Transverse colon (tissue), 4 donors: ENCODE results near the gene CDC20. TPM values are rescaled to one million over a fixed set of nuclear protein-coding genes. Genes with fewer than 3 reads are reported as not detected.

Source experiments
- DNase-seq: peaks from one replicate; pipeline ENCODE4 v3.0.0-alpha.2; 2019
- H3K27ac ChIP-seq, 4 donors: fragments of 200-600 bp; sonication (generic); 2 replicates each; pipeline ENCODE4 v1.5.1; 2016 to 2018; ENCODE audit warnings: inconsistent platforms in 4 of 4
- H3K27me3 ChIP-seq: fragments of 200-600 bp; sonication (generic); 2 replicates; pipeline ENCODE4 v1.5.1; 2017; ENCODE audit warnings: inconsistent platforms
- H3K36me3 ChIP-seq, 4 donors: fragments of 200-600 bp; sonication (generic); 2 replicates each; pipeline ENCODE4 v1.5.1; 2017 to 2019; ENCODE audit warnings: inconsistent platforms in 4 of 4
- H3K4me1 ChIP-seq, 4 donors: fragments of 200-600 bp; sonication (generic); 2 replicates each; pipeline ENCODE4 v1.5.1; 2017 to 2020; ENCODE audit warnings: inconsistent platforms in 4 of 4
- H3K4me3 ChIP-seq, 4 donors: fragments of 200-600 bp; sonication (generic); 1 replicate in 1 of 4; 2 replicates in 3 of 4; pipeline versions ENCODE4 v1.5.1 to v1.6.1; 2017 to 2019; ENCODE audit warnings: inconsistent platforms in 4 of 4
- H3K9me3 ChIP-seq, 2 donors: fragments of 200-600 bp; sonication (generic); 2 replicates each; pipeline ENCODE4 v1.5.1; 2017 to 2019; ENCODE audit warnings: inconsistent platforms in 2 of 2
- EP300 ChIP-seq: sonication (generic); formaldehyde crosslinking; IDR thresholded peaks from one replicate; pipeline ENCODE4 v1.6.1; 2017; ENCODE audit warnings: antibody characterized with exemption, low read depth
- POLR2A ChIP-seq: fragments of 450-650 bp; IDR thresholded peaks from one replicate; pipeline ENCODE4 v1.6.1; 2016; ENCODE audit warnings: antibody characterized with exemption, mild to moderate bottlenecking, moderate library complexity
- POLR2AphosphoS5 ChIP-seq, 3 donors: sonication (generic); formaldehyde crosslinking; IDR thresholded peaks; one replicate each; pipeline ENCODE4 v1.6.1; 2016; ENCODE audit warnings: antibody characterized with exemption in 3 of 3
- WGBS, 2 donors: methylation state at CpG; one replicate each; pipeline ENCODE4 v1.1.5; 2018; ENCODE audit warnings: low coverage in 1 of 2; 5-methylcytosine and 5-hydroxymethylcytosine counted together
- in situ Hi-C, 4 donors: fragments of 200-750 bp; cut with MboI; loops; one replicate each; pipeline versions ENCODE4 v1.15.0 to v1.15.1; 2017; ENCODE audit warnings: low sequenced_read_pairs in 3 of 4, low pct_ligation_motif_present in 1 of 4, low pct_unique_long_range_greater_than_20kb in 1 of 4
- intact Hi-C: fragments of 100-400 bp; cut with DNase I; formaldehyde crosslinking; loops from one replicate; pipeline ENCODE4 v1.15.1; 2023; ENCODE audit warnings: low total_unique reads
- total RNA-seq, 4 donors: library from RNA; depleted of rRNA; stranded (reverse); fragments of >200 nt; gene quantifications; one replicate each; pipeline ENCODE4 v1.1.0, GENCODE V29; 2016
- TF ChIP-seq, protein P1 (sequence below), 5 experiments: fragments of 200-600 bp in 3 of 5; fragments of 450-650 bp in 2 of 5; sonication (generic) in 3 of 5; IDR thresholded peaks; 1 replicate in 2 of 5; 2 replicates in 3 of 5; pipeline ENCODE4 v1.5.1; 2016 to 2017; ENCODE audit warnings: antibody characterized with exemption in 5 of 5, inconsistent platforms in 3 of 5, mild to moderate bottlenecking in 2 of 5, moderate library complexity in 1 of 5

Gene CDC20
- total RNA-seq, 4 donors from 2014 or later = 2.9 to 38.4 (median 4.5) TPM; not detected in 1

DNA sequence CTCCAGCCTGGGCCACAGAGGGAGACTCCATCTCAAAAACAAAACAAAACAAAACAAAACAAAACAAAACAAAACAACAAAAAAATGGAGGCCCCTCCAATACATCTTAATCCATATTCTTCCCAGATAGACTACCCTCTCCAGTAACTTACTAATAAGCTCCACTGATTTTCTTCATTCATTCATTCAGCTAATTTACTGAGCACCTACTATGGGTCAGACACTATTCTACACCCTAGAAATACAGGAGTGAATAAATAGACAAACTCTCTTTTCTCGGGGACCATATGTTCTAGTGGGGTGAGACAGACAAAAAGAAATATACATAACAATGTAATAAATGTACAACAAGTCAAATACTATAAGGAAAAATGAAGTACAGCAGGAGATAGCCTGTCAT is 7.8 kb upstream of the CDC20 start:
- Histone ChIP-seq H3K9me3 (no peaks in the 10 kb centered on the region), H3K4me1 (peaks cover 7 to 18% (median 14%) of the 10 kb centered on the region in 4 donors), H3K27me3 (no peaks in the 10 kb centered on the region), H3K36me3 (no peaks in the 10 kb centered on the region), H3K27ac (no peak overlapping the region), H3K4me3 (no peak overlapping the region)
- intact Hi-C loops = no loop called here
- no peak for DNase-seq
- in situ Hi-C loops = no loop called here
- TF ChIP-seq EP300 (no peak), POLR2A (no peak)
- 60 to 93% methylated on average over 1 of the region's 1 CpG for WGBS, 2 donors

DNA sequence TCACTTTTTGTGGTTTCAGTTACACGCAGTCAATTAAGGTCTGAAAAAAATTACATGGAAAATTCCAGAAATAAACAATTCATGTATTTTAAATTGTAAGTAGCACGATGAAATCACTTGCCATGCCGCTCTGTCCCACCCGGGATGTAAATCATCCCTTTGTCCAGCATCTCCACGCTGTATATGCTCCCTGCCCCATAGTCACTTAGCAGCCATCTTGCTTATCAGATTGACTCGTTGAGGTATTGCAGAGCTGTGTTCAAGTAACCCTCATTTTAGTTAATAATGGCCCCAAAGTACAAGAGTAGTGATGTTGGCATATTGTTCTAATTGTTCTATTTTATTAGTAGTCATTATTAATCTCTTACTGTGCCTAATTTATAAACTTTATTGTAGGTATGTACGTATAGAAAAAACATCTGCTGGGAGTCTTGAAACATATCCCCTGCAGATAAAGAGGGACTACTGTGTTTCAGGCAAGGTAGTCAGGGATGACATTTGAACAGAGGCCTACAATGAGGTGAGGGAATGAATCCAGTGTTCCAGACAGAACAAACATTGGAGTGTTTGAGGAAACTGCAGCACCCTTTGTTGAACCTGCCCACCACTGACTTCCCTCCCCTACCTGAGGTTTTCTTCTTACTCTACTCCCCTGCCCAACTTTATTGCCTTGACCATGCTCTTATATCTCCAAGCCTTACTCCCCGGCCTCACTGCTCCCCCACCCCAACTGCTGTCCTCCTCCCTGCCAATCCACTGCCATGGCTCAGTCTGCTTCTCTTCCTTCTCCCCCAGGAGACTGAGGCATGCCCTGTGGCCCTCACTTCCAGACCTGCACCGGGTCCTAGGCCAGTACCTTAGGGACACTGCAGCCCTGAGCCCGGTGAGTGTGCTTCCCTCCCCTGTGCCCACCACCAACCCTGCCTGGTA is 7.1 kb upstream of the CDC20 start:
- H3K4me3 ChIP-seq = no peak overlapping the region
- WGBS, 2 donors = 68 to 82% methylated on average over 3 to 10 of the region's 10 CpGs
- intact Hi-C loops (no loop called here), in situ Hi-C loops (no loop called here)
- H3K27ac ChIP-seq = no peak overlapping the region
- no peaks in the 10 kb centered on the region for H3K9me3 ChIP-seq
- peaks cover 7 to 18% (median 14%) of the 10 kb centered on the region in 4 donors for H3K4me1 ChIP-seq
- no peaks in the 10 kb centered on the region for H3K27me3 ChIP-seq
- H3K36me3 ChIP-seq = no peaks in the 10 kb centered on the region
- DNase-seq = no peak
- TF ChIP-seq POLR2AphosphoS5 (IDR thresholded peaks at IDR 0.05) (no peak), EP300 (no peak), POLR2A (no peak)
- TF ChIP-seq, protein P1, sequence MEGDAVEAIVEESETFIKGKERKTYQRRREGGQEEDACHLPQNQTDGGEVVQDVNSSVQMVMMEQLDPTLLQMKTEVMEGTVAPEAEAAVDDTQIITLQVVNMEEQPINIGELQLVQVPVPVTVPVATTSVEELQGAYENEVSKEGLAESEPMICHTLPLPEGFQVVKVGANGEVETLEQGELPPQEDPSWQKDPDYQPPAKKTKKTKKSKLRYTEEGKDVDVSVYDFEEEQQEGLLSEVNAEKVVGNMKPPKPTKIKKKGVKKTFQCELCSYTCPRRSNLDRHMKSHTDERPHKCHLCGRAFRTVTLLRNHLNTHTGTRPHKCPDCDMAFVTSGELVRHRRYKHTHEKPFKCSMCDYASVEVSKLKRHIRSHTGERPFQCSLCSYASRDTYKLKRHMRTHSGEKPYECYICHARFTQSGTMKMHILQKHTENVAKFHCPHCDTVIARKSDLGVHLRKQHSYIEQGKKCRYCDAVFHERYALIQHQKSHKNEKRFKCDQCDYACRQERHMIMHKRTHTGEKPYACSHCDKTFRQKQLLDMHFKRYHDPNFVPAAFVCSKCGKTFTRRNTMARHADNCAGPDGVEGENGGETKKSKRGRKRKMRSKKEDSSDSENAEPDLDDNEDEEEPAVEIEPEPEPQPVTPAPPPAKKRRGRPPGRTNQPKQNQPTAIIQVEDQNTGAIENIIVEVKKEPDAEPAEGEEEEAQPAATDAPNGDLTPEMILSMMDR (IDR thresholded peaks at IDR 0.05) = no peak

DNA sequence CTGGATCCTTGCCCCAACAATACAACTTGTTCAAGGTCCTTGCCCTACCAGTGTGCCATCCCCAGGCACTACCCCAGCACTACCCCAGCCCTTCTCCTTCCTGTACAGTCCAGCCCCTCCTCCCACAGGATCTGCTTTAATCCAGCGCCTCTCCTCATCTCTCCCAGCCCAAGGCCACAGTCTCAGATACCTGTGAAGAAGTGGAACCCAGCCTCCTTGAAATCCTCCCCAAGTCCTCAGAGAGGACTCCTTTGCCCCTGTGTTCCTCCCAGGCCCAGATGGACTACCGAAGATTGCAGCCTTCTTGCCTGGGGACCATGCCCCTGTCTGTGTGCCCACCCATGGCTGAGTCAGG is 6.5 kb upstream of the CDC20 start:
- no peaks in the 10 kb centered on the region for H3K27me3 ChIP-seq
- intact Hi-C loops (no loop called here), in situ Hi-C loops (no loop called here)
- DNase-seq = no peak
- TF ChIP-seq POLR2AphosphoS5 (IDR thresholded peaks at IDR 0.05) = no peak
- no peak for TF ChIP-seq EP300
- no peak for TF ChIP-seq POLR2A
- TF ChIP-seq, protein P1 (IDR thresholded peaks at IDR 0.05) = no peak
- H3K4me1 ChIP-seq = peaks cover 7 to 18% (median 14%) of the 10 kb centered on the region in 4 donors
- no peak overlapping the region for H3K4me3 ChIP-seq
- no peaks in the 10 kb centered on the region for H3K36me3 ChIP-seq
- WGBS, 2 donors = 100% methylated on average over 2 of the region's 2 CpGs
- H3K27ac ChIP-seq = no peak overlapping the region
- H3K9me3 ChIP-seq = no peaks in the 10 kb centered on the region

DNA sequence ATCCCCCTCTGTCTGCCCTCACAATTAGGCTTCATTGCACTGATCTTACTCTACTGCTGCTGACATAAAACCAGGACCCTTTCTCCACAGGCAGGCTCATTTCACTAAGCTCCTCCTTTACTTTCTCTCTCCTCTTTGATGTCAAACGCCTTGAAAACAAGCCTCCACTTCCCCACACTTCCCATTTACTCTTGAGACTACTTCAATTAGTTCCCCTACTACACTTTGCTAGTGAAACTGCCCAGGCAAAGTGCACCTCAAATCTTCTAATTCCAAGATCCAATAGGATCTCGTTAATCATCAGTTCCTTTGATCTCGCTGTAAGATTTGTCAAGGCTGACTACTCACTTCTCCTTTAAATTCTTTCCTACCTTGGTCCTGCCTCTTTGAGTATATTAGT is 5.9 kb upstream of the CDC20 start:
- TF ChIP-seq, protein P1 (IDR thresholded peaks at IDR 0.05) = no peak
- TF ChIP-seq POLR2AphosphoS5 (IDR thresholded peaks at IDR 0.05) = no peak
- TF ChIP-seq EP300 = no peak
- no peak for TF ChIP-seq POLR2A

More for the DNA sequence above, 5.9 kb upstream of the CDC20 start:
- no peaks in the 10 kb centered on the region for H3K9me3 ChIP-seq
- H3K4me3 ChIP-seq = no peak overlapping the region
- H3K4me1 ChIP-seq = peaks cover 7 to 22% (median 18%) of the 10 kb centered on the region in 4 donors
- in situ Hi-C loops (no loop called here), intact Hi-C loops (no loop called here)
- no peaks in the 10 kb centered on the region for H3K27me3 ChIP-seq
- 58 to 78% methylated on average over 3 of the region's 3 CpGs for WGBS, 2 donors
- H3K27ac ChIP-seq = no peak overlapping the region
- DNase-seq = no peak
- H3K36me3 ChIP-seq = no peaks in the 10 kb centered on the region
